PC-3 (cell line): ENCODE data around the gene SIGLEC10. TPM values are rescaled to one million over a fixed set of nuclear protein-coding genes. Genes with fewer than 3 reads are reported as not detected.

Experiments
- ATAC-seq: fragments of 200-7000 bp; cut with Tn5 transposase; 2 replicates; pipeline ENCODE4 v1.9.1; 2020; ENCODE audit warnings: mild to moderate bottlenecking, moderate library complexity
- BruUV-seq: library from RNA; stranded (reverse); fragments of 400-500 nt; replicated peaks from 2 replicates; lab custom pipeline; 2021; lab: Mats Ljungman, UMichigan
- CTCF ChIA-PET: fragments of 300-600 bp; sonication (Branson Sonifier 250); formaldehyde crosslinking; loops from one replicate; lab custom pipeline; 2022; ENCODE audit warnings: antibody characterized with exemption; lab: Charles Lee
- POLR2A ChIA-PET: fragments of 300-600 bp; sonication (Branson Sonifier 250); formaldehyde crosslinking; loops from one replicate; lab custom pipeline; 2022; ENCODE audit warnings: antibody characterized with exemption; ENCODE audit not compliant: unreplicated experiment; lab: Charles Lee
- DNase-seq: peaks from one replicate; pipeline ENCODE4 v3.0.0-alpha.2; 2015
- H2AFZ ChIP-seq: fragments of 300-600 bp; sonication (generic); 2 replicates; pipeline ENCODE4 v1.6.0; 2016; ENCODE audit warnings: antibody characterized with exemption, low read length
- H3F3A ChIP-seq: fragments of 300-600 bp; sonication (generic); one replicate; pipeline ENCODE4 v1.6.0; 2017; ENCODE audit warnings: antibody characterized with exemption, low read length, control low read depth, mild to moderate bottlenecking; ENCODE audit not compliant: unreplicated experiment
- H3K27ac ChIP-seq: fragments of 300-600 bp; sonication (generic); 2 replicates; pipeline ENCODE4 v1.5.1; 2016; ENCODE audit warnings: mild to moderate bottlenecking, low read length
- H3K27me3 ChIP-seq: fragments of 300-600 bp; sonication (generic); 2 replicates; pipeline ENCODE4 v1.6.1; 2016; ENCODE audit warnings: low read length, mixed read lengths
- H3K36me3 ChIP-seq: fragments of 300-600 bp; sonication (generic); 2 replicates; pipeline ENCODE4 v1.6.1; 2016; ENCODE audit warnings: low read depth, mixed run types, low read length, mixed read lengths
- H3K4me1 ChIP-seq: fragments of 300-600 bp; sonication (generic); 2 replicates; pipeline ENCODE4 v1.5.1; 2016; ENCODE audit warnings: low read length; ENCODE audit not compliant: insufficient read depth
- H3K4me2 ChIP-seq: fragments of 300-600 bp; sonication (generic); 2 replicates; pipeline ENCODE4 v1.6.0; 2016; ENCODE audit warnings: low read length
- H3K4me3 ChIP-seq: fragments of 300-600 bp; sonication (generic); 2 replicates; pipeline ENCODE4 v1.5.1; 2016; ENCODE audit warnings: mild to moderate bottlenecking, low read length, mixed read lengths
- H3K79me2 ChIP-seq: fragments of 300-600 bp; sonication (generic); 2 replicates; pipeline ENCODE4 v1.6.1; 2017; ENCODE audit warnings: low read length, mixed read lengths
- H3K9ac ChIP-seq: fragments of 300-600 bp; sonication (generic); 2 replicates; pipeline ENCODE4 v1.6.0; 2016; ENCODE audit warnings: mild to moderate bottlenecking, low read length
- H3K9me2 ChIP-seq: fragments of 300-600 bp; sonication (generic); replicated peaks from 2 replicates; pipeline ENCODE4 v1.6.1; 2016; ENCODE audit warnings: mixed run types, low read length, mixed read lengths
- H3K9me3 ChIP-seq: fragments of 300-600 bp; sonication (generic); 2 replicates; pipeline ENCODE4 v1.6.1; 2016; ENCODE audit warnings: low read length, mixed read lengths
- H4K20me1 ChIP-seq: fragments of 300-600 bp; sonication (generic); 2 replicates; pipeline ENCODE4 v1.6.1; 2016; ENCODE audit warnings: low read length, mixed read lengths
- CTCF ChIP-seq: fragments of 300-600 bp; sonication (generic); conservative IDR thresholded peaks from 2 replicates; pipeline ENCODE4 v1.5.1; 2017; ENCODE audit warnings: antibody characterized with exemption, low read depth, mild to moderate bottlenecking, low read length
- EZH2 ChIP-seq: fragments of 300-600 bp; sonication (generic); IDR thresholded peaks from one replicate; pipeline ENCODE4 v1.6.1; 2017; ENCODE audit warnings: antibody characterized with exemption, mild to moderate bottlenecking, low read length; ENCODE audit not compliant: unreplicated experiment
- EZH2phosphoT487 ChIP-seq: fragments of 300-600 bp; sonication (generic); IDR thresholded peaks from 2 replicates; pipeline ENCODE4 v1.6.1; 2018; ENCODE audit warnings: mild to moderate bottlenecking, antibody characterized with exemption, low read length, borderline replicate concordance
- intact Hi-C: fragments of 100-400 bp; cut with micrococcal nuclease; formaldehyde crosslinking; loops from 2 replicates; pipeline ENCODE4 v1.9.0; 2023
- total RNA-seq: library from RNA; depleted of rRNA; stranded (reverse); fragments of >200 nt; gene quantifications from 2 replicates; pipeline ENCODE4 v1.2.3, GENCODE V29; 2014; rRNA removed

Gene SIGLEC10
- total RNA-seq, 1 experiment from 2014 or later, result not detected

DNA sequence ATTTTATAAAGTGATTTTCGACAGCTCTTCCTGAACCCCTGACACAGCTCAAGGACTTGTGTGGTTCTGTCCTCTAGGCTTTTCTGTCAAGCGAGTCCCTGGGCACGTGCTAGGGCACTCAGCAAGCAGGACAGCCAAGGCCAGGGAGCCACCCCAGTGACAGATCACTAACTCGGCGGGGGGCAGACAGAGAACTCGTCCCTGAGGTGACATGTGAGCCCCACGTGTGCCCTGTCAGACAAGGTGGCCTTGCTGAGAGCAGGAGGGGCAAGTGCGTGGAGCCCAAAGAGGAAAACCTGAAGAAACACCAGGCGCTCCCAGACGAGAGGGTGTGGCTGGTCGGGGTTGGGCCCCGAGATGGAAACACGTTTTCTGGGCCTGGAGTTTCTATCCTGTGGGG lies 56.2 kb downstream of the SIGLEC10 start:
- peaks cover 63% of the 10 kb centered on the region for H3K79me2 ChIP-seq
- no TSS peak for BruUV-seq

More for the DNA sequence above, 56.2 kb downstream of the SIGLEC10 start:
- Histone ChIP-seq H3K27me3 (no peaks in the 10 kb centered on the region), H3K36me3 (no peaks in the 10 kb centered on the region), H3K9me2 (no peaks in the 10 kb centered on the region), H4K20me1 (no peaks in the 10 kb centered on the region), H3K4me2 (no peak overlapping the region), H3K27ac (no peak overlapping the region), H2AFZ (no peak overlapping the region), H3K9ac (no peak overlapping the region), H3K4me3 (no peak overlapping the region), H3K4me1 (peaks cover 59% of the 10 kb centered on the region), H3F3A (peaks cover 4% of the 10 kb centered on the region), H3K9me3 (no peaks in the 10 kb centered on the region)
- intact Hi-C loops, result no loop called here
- POLR2A ChIA-PET, result no interaction called here
- CTCF ChIA-PET, result no interaction called here
- TF ChIP-seq EZH2phosphoT487 (no peak), CTCF (no peak), EZH2 (no peak)
- no peak for DNase-seq
- no peak for ATAC-seq

Other genes starting within 250 kb of the SIGLEC10 start
- gene CD33, start 192.6 kb downstream of the SIGLEC10 start, total RNA-seq, result 2.2 and 6.0 TPM in 2 replicates
- gene SIGLECL1, start 166.6 kb downstream of the SIGLEC10 start, total RNA-seq, result not detected in 2 replicates
- gene IGLON5, start 106.0 kb downstream of the SIGLEC10 start, total RNA-seq, result not detected in 2 replicates
- 3.1 and 3.5 TPM in 2 replicates for gene VSIG10L, start 75.5 kb downstream of the SIGLEC10 start, total RNA-seq
- 249 and 320 TPM in 2 replicates for gene ETFB, start 51.3 kb downstream of the SIGLEC10 start, total RNA-seq
- gene CLDND2, start 48.6 kb downstream of the SIGLEC10 start, total RNA-seq, result 0.95 TPM in 1 of 2 replicates, not detected in the other
- gene NKG7, start 45.0 kb downstream of the SIGLEC10 start, total RNA-seq, result not detected in 2 replicates
- gene LIM2, start 29.7 kb downstream of the SIGLEC10 start, total RNA-seq, result not detected in 2 replicates
- gene C19orf84, start 27.1 kb downstream of the SIGLEC10 start, total RNA-seq, result not detected in 2 replicates
- gene SIGLEC8, start 40.8 kb upstream of the SIGLEC10 start, total RNA-seq, result not detected in 2 replicates
- not detected in 2 replicates for gene CEACAM18, start 60.9 kb upstream of the SIGLEC10 start, total RNA-seq
- not detected in 2 replicates for gene SIGLEC12, start 84.2 kb upstream of the SIGLEC10 start, total RNA-seq
- gene SIGLEC6, start 114.0 kb upstream of the SIGLEC10 start, total RNA-seq, result not detected in 2 replicates
- gene ZNF175, start 153.6 kb upstream of the SIGLEC10 start, total RNA-seq, result 7.5 and 8.5 TPM in 2 replicates
- not detected in 2 replicates for gene SIGLEC5, start 212.8 kb upstream of the SIGLEC10 start, total RNA-seq
- gene SIGLEC14, start 229.2 kb upstream of the SIGLEC10 start, total RNA-seq, result not detected in 2 replicates